ENCODE data around the gene CYTH2. TPM values are rescaled to one million over a fixed set of nuclear protein-coding genes. Genes with fewer than 3 reads are reported as not detected.
"Not testable (repeated sequence)": the region's sequence is repeated elsewhere in the genome, so short reads cannot be mapped to it uniquely, and the experiment has no call there.

The CYTH2 gene
- total and polyA plus RNA-seq, 2 experiments from 2014 or later, result 41.1 to 60.4 TPM

- peaks cover 45% of the 10 kb centered on the region for H3K27me3 Mint-ChIP-seq (ENCODE audit: insufficient read depth, low read depth, poor library complexity)
- H3K36me3 ChIP-seq (ENCODE audit: insufficient read depth); H3K36me3 Mint-ChIP-seq (ENCODE audit: low read depth); H3K4me2 ChIP-seq; H3K4me3 Mint-ChIP-seq; H2AFZ ChIP-seq; DNase-seq (ENCODE audit: low spot score); H3K9me3 Mint-ChIP-seq; H3K79me2 ChIP-seq (replicated peaks; ENCODE audit: insufficient read depth); H4K20me1 ChIP-seq (replicated peaks; ENCODE audit: insufficient read depth); H3K27ac Mint-ChIP-seq; H3K27me3 ChIP-seq (ENCODE audit: insufficient read depth); H3K27ac ChIP-seq (ENCODE audit: low read depth); H3K4me3 ChIP-seq; H3K9me2 ChIP-seq (ENCODE audit: insufficient read depth); ATAC-seq: not testable (repeated sequence)
- Histone ChIP-seq H3K4me1 (ENCODE audit: insufficient read depth) (peaks cover 17% of the 10 kb centered on the region), H3F3A (replicated peaks; ENCODE audit: low read depth) (peaks cover 30% of the 10 kb centered on the region)
- peaks cover 19% of the 10 kb centered on the region for H3K4me1 Mint-ChIP-seq
Measured at GRCh38 chr19:48488478-48488877, 19.3 kb downstream of the CYTH2 start.

GRCh38 chr19:48489608-48490216 lies 20.5 kb downstream of the CYTH2 start:
- peaks cover 3% of the 10 kb centered on the region; the same call in 2 of the 3 replicates for H3K36me3 Mint-ChIP-seq (ENCODE audit: low read depth)
- no peak overlapping the region for H3K27ac Mint-ChIP-seq
- H4K20me1 ChIP-seq (replicated peaks; ENCODE audit: insufficient read depth), result peaks cover 6% of the 10 kb centered on the region; the same call in 1 of the 2 replicates
- peak overlapping the region; percentile 83; the same call in 1 of the 2 replicates for H3K4me2 ChIP-seq
- H3K4me3 ChIP-seq, result no peak overlapping the region
- H3K27me3 ChIP-seq (ENCODE audit: insufficient read depth), result 0 out of 2 replicates have a peak, but pooled peaks cover 1% of the 10 kb centered on the region
- no peaks in the 10 kb centered on the region; the same call in 1 of the 3 replicates for H3K9me3 Mint-ChIP-seq
- ATAC-seq (peak; percentile 32), DNase-seq (ENCODE audit: low spot score) (peak; percentile 87)
- H2AFZ ChIP-seq, result no peak overlapping the region
- H3K9me2 ChIP-seq (ENCODE audit: insufficient read depth), result no peaks in the 10 kb centered on the region
- no peaks in the 10 kb centered on the region for H3K79me2 ChIP-seq (replicated peaks; ENCODE audit: insufficient read depth)
- H3K27me3 Mint-ChIP-seq (ENCODE audit: insufficient read depth, low read depth, poor library complexity), result peaks cover 37% of the 10 kb centered on the region
- TF ChIP-seq ZNF462 (CRISPR knock-in tag; IDR thresholded peaks at IDR 0.05), result no peak
- no peak for TF ChIP-seq POLR2AphosphoS5 (IDR thresholded peaks at IDR 0.05; ENCODE audit: low read depth)
- peak; percentile 81 to 94 for TF ChIP-seq CTCF (conservative IDR thresholded peaks at IDR 0.05; ENCODE audit: low read depth in 2 of 2)
- TF ChIP-seq EZH2 (IDR thresholded peaks at IDR 0.05; ENCODE audit: low read depth, unreplicated experiment), result no peak
- TF ChIP-seq CREB1 (CRISPR knock-in tag; IDR thresholded peaks at IDR 0.05; ENCODE audit: low read depth), result no peak
- no peak for TF ChIP-seq ZNF114 (CRISPR knock-in tag; IDR thresholded peaks at IDR 0.05)
- no peak for TF ChIP-seq ETS1 (IDR thresholded peaks at IDR 0.05)
- TF ChIP-seq JUNB (IDR thresholded peaks at IDR 0.05; ENCODE audit: unreplicated experiment), result no peak
- peak overlapping the region; percentile 63; the same call in 1 of the 3 replicates for H3K4me3 Mint-ChIP-seq
- no peak overlapping the region for H3K27ac ChIP-seq (ENCODE audit: low read depth)
- H3F3A ChIP-seq (replicated peaks; ENCODE audit: low read depth), result peaks cover 29% of the 10 kb centered on the region
- H3K36me3 ChIP-seq (ENCODE audit: insufficient read depth), result no peaks in the 10 kb centered on the region
- H3K4me1 ChIP-seq (ENCODE audit: insufficient read depth), result peaks cover 23% of the 10 kb centered on the region
- H3K4me1 Mint-ChIP-seq, result peaks cover 21% of the 10 kb centered on the region

Measured in GM23338 (cell line).